Measurements from ENCODE around the gene RCBTB2.

RCBTB2 gene

GRCh38 chr13:48494874-48495273, 38.0 kb downstream of the RCBTB2 start:
- no peak for TF ChIP-seq FOXP2 (optimal IDR thresholded peaks at IDR 0.05; ENCODE audit: borderline replicate concordance, extremely low read depth, extremely low read length, insufficient read depth)
- TF ChIP-seq POLR2AphosphoS5 (IDR thresholded peaks at IDR 0.05; ENCODE audit: low read depth, low read length): no peak

GRCh38 chr13:48493851-48494250, 39.0 kb downstream of the RCBTB2 start:
- TF ChIP-seq TAF1 (IDR thresholded peaks at IDR 0.05; ENCODE audit: borderline replicate concordance, insufficient read depth, low read length): no peak
- TF ChIP-seq POLR2AphosphoS5 (IDR thresholded peaks at IDR 0.05; ENCODE audit: low read depth, low read length): no peak
- no peak for TF ChIP-seq SIN3A (IDR thresholded peaks at IDR 0.05; ENCODE audit: borderline replicate concordance, insufficient read depth, low read length)
- TF ChIP-seq, protein P1, sequence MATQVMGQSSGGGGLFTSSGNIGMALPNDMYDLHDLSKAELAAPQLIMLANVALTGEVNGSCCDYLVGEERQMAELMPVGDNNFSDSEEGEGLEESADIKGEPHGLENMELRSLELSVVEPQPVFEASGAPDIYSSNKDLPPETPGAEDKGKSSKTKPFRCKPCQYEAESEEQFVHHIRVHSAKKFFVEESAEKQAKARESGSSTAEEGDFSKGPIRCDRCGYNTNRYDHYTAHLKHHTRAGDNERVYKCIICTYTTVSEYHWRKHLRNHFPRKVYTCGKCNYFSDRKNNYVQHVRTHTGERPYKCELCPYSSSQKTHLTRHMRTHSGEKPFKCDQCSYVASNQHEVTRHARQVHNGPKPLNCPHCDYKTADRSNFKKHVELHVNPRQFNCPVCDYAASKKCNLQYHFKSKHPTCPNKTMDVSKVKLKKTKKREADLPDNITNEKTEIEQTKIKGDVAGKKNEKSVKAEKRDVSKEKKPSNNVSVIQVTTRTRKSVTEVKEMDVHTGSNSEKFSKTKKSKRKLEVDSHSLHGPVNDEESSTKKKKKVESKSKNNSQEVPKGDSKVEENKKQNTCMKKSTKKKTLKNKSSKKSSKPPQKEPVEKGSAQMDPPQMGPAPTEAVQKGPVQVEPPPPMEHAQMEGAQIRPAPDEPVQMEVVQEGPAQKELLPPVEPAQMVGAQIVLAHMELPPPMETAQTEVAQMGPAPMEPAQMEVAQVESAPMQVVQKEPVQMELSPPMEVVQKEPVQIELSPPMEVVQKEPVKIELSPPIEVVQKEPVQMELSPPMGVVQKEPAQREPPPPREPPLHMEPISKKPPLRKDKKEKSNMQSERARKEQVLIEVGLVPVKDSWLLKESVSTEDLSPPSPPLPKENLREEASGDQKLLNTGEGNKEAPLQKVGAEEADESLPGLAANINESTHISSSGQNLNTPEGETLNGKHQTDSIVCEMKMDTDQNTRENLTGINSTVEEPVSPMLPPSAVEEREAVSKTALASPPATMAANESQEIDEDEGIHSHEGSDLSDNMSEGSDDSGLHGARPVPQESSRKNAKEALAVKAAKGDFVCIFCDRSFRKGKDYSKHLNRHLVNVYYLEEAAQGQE (IDR thresholded peaks at IDR 0.05; ENCODE audit: insufficient read depth in 1 of 2, low read depth in 2 of 2, low read length in 2 of 2): no peak
- no peak for TF ChIP-seq FOXP2 (optimal IDR thresholded peaks at IDR 0.05; ENCODE audit: borderline replicate concordance, extremely low read depth, extremely low read length, insufficient read depth)

DNA sequence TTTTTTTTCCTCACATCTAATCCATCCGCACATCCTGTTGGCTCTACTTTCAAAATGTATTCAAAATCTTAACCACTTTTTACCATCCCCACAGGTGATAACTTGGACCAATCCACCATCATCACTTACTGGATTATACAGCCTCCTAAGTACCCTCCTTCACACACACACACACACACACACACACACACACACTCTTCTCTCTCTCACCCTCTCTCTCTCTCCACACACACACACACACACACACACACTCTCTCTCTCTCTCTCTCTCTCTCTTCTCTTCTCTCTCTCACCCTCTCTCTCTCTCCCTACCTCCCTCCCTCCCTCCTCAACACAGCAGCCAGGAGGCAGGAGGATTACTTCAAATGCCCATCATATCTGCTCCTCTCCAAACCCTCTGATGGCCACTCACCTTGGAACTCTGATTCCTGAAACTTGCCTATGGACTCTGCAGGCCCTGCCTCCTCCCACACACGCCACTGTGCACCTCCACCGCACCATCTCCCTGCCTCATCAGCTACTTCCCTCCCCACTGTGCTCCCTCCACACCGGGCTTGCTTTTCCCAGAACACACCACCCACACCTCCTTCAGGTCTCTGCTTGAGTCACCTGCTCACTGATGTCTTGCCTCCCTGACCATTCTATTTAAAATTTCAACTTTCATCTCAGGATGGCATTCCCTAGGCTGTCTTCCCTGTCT, 39.7 kb downstream of the RCBTB2 start:
- no peak for TF ChIP-seq TAF1 (IDR thresholded peaks at IDR 0.05; ENCODE audit: borderline replicate concordance, insufficient read depth, low read length)
- TF ChIP-seq, protein P1 (IDR thresholded peaks at IDR 0.05; ENCODE audit: insufficient read depth in 1 of 2, low read depth in 2 of 2, low read length in 2 of 2): no peak
- TF ChIP-seq FOXP2 (optimal IDR thresholded peaks at IDR 0.05; ENCODE audit: borderline replicate concordance, extremely low read depth, extremely low read length, insufficient read depth): no peak
- TF ChIP-seq SIN3A (IDR thresholded peaks at IDR 0.05; ENCODE audit: borderline replicate concordance, insufficient read depth, low read length): no peak
- TF ChIP-seq POLR2AphosphoS5 (IDR thresholded peaks at IDR 0.05; ENCODE audit: low read depth, low read length): no peak

DNA sequence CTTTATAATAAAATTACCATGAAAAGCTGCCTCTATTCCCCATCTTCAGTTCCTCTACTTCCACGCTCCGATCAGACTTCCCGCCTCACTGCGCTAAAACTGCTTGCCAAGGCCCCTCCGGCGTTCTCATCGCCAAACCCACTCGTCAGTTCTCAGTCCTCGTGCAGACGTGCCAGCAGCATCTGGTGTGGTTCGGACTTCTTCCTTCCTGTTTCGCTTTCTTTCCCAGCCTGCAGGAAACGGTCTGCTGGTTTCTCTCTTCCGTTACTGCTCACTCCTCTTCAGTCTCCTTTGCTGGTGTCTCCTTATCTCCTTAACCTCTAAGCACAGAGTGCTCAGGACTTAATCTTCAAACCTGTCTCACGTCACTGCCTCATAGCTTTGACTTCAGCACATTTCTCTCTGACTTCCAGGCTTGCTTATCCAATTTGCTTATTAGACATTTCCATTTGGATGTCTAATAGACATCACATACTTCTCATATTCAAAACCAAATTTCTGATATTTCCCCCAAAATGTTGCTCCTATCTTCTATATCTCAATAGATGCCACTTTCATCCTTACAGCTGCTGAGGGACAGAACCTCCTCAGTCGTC, 40.3 kb downstream of the RCBTB2 start:
- TF ChIP-seq FOXP2 (optimal IDR thresholded peaks at IDR 0.05; ENCODE audit: borderline replicate concordance, extremely low read depth, extremely low read length, insufficient read depth) (no peak), TAF1 (IDR thresholded peaks at IDR 0.05; ENCODE audit: borderline replicate concordance, insufficient read depth, low read length) (no peak), SIN3A (IDR thresholded peaks at IDR 0.05; ENCODE audit: borderline replicate concordance, insufficient read depth, low read length) (no peak), POLR2AphosphoS5 (IDR thresholded peaks at IDR 0.05; ENCODE audit: low read depth, low read length) (no peak)
- TF ChIP-seq, protein P1 (IDR thresholded peaks at IDR 0.05; ENCODE audit: insufficient read depth in 1 of 2, low read depth in 2 of 2, low read length in 2 of 2): no peak

- TF ChIP-seq, protein P1 (IDR thresholded peaks at IDR 0.05; ENCODE audit: insufficient read depth in 1 of 2, low read depth in 2 of 2, low read length in 2 of 2): no peak
- TF ChIP-seq POLR2AphosphoS5 (IDR thresholded peaks at IDR 0.05; ENCODE audit: low read depth, low read length): no peak
- TF ChIP-seq SIN3A (IDR thresholded peaks at IDR 0.05; ENCODE audit: borderline replicate concordance, insufficient read depth, low read length): no peak
- TF ChIP-seq TAF1 (IDR thresholded peaks at IDR 0.05; ENCODE audit: borderline replicate concordance, insufficient read depth, low read length): no peak
- TF ChIP-seq FOXP2 (optimal IDR thresholded peaks at IDR 0.05; ENCODE audit: borderline replicate concordance, extremely low read depth, extremely low read length, insufficient read depth): no peak
Observed at GRCh38 chr13:48492096-48492440, 40.8 kb downstream of the RCBTB2 start.
